Lung microvascular endothelial cell (primary cell): ENCODE measurements around the gene CTBP2. TPM values are rescaled to one million over a fixed set of nuclear protein-coding genes. Genes with fewer than 3 reads are reported as not detected.
"Not testable (repeated sequence)": the region's sequence is repeated elsewhere in the genome, so short reads cannot be mapped to it uniquely, and the experiment has no call there.

ENCODE experiments used
- DNase-seq, 2 donors: peaks; one replicate each; pipeline versions ENCODE4 v3.0.0 to v3.0.0-alpha.2; 2010; ENCODE audit warnings: low read depth in 2 of 2
- total RNA-seq: library from RNA; depleted of rRNA; stranded (reverse); fragments of >200 nt; gene quantifications from 2 replicates; pipeline ENCODE4 v1.2.1, GENCODE V29; 2014

The CTBP2 gene
- total RNA-seq, 1 donor from 2014 or later: 79.6 TPM

GRCh38 chr10:125064681-125065492 lies 95.5 kb downstream of the CTBP2 start:
- no peak for DNase-seq

- DNase-seq: no peak
Observed at GRCh38 chr10:125063256-125063925, 97.0 kb downstream of the CTBP2 start.

- no peak for DNase-seq
Observed at GRCh38 chr10:125062914-125063230, 97.5 kb downstream of the CTBP2 start.

GRCh38 chr10:125062227-125062913 lies 98.0 kb downstream of the CTBP2 start:
- no peak for DNase-seq

GRCh38 chr10:125061557-125062226 lies 98.7 kb downstream of the CTBP2 start:
- no peak for DNase-seq

- DNase-seq: peak; percentile 73 to 82
Observed at GRCh38 chr10:125060826-125061556, 99.4 kb downstream of the CTBP2 start.

- no peak for DNase-seq
Observed at GRCh38 chr10:125060482-125060825, 99.9 kb downstream of the CTBP2 start.

- peak; percentile 47 to 52 for DNase-seq
Observed at GRCh38 chr10:125060026-125060425, 100.3 kb downstream of the CTBP2 start.

GRCh38 chr10:125059348-125059747 lies 101.0 kb downstream of the CTBP2 start:
- not testable (repeated sequence) for DNase-seq

GRCh38 chr10:125057158-125058001 lies 103.0 kb downstream of the CTBP2 start:
- DNase-seq: peak; percentile 82 to 98

GRCh38 chr10:125056161-125057132 lies 103.9 kb downstream of the CTBP2 start:
- DNase-seq: no peak

- DNase-seq: no peak
Observed at GRCh38 chr10:125055446-125055845, 104.9 kb downstream of the CTBP2 start.

- no peak for DNase-seq
Observed at GRCh38 chr10:125054669-125055268, 105.6 kb downstream of the CTBP2 start.

- no peak for DNase-seq
Observed at GRCh38 chr10:125054216-125054615, 106.1 kb downstream of the CTBP2 start.

GRCh38 chr10:125052146-125052545 lies 108.2 kb downstream of the CTBP2 start:
- no peak for DNase-seq

GRCh38 chr10:125050383-125050782 lies 110.0 kb downstream of the CTBP2 start:
- no peak for DNase-seq

GRCh38 chr10:125049216-125049881 lies 111.0 kb downstream of the CTBP2 start:
- DNase-seq: peak in 1 of 2 donors; percentile 40
